Suprapubic skin (tissue), 4 donors: ENCODE results near the gene C1QTNF5.

ENCODE experiments used
- EP300 ChIP-seq: sonication (generic); formaldehyde crosslinking; IDR thresholded peaks from one replicate; pipeline ENCODE4 v1.6.1; 2017; ENCODE audit warnings: antibody characterized with exemption
- POLR2A ChIP-seq, 2 donors: fragments of 450-650 bp; IDR thresholded peaks; one replicate each; pipeline ENCODE4 v1.6.1; 2017; ENCODE audit warnings: antibody characterized with exemption in 2 of 2, mild to moderate bottlenecking in 2 of 2, moderate library complexity in 2 of 2
- POLR2AphosphoS5 ChIP-seq, 3 donors: sonication (generic); formaldehyde crosslinking; IDR thresholded peaks; one replicate each; pipeline ENCODE4 v1.6.1; 2017; ENCODE audit warnings: antibody characterized with exemption in 3 of 3
- TF ChIP-seq, protein P1 (sequence below), 2 donors: fragments of 200-600 bp in 1 of 2; fragments of 450-650 bp in 1 of 2; sonication (generic) in 1 of 2; IDR thresholded peaks; one replicate each; pipeline ENCODE4 v1.5.1; 2016 to 2019; ENCODE audit warnings: antibody characterized with exemption in 2 of 2, mild to moderate bottlenecking in 1 of 2, moderate library complexity in 1 of 2

DNA sequence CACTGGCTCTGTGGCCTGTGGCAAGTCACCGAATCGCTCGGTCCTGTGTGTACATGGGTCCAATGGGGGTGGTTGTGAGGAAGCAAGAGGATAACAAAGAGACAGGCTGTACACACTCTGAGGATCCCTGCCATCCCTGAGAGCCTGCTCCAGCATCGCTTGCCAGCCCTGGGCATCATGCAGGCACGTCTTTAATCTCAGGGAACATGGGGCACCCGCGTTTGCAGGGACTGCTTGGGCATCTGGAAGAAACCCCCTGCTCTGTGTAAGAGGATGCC lies 1.3 kb upstream of the C1QTNF5 start:
- TF ChIP-seq, protein P1, sequence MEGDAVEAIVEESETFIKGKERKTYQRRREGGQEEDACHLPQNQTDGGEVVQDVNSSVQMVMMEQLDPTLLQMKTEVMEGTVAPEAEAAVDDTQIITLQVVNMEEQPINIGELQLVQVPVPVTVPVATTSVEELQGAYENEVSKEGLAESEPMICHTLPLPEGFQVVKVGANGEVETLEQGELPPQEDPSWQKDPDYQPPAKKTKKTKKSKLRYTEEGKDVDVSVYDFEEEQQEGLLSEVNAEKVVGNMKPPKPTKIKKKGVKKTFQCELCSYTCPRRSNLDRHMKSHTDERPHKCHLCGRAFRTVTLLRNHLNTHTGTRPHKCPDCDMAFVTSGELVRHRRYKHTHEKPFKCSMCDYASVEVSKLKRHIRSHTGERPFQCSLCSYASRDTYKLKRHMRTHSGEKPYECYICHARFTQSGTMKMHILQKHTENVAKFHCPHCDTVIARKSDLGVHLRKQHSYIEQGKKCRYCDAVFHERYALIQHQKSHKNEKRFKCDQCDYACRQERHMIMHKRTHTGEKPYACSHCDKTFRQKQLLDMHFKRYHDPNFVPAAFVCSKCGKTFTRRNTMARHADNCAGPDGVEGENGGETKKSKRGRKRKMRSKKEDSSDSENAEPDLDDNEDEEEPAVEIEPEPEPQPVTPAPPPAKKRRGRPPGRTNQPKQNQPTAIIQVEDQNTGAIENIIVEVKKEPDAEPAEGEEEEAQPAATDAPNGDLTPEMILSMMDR (IDR thresholded peaks at IDR 0.05) = no peak
- no peak for TF ChIP-seq POLR2A (IDR thresholded peaks at IDR 0.05)
- no peak for TF ChIP-seq POLR2AphosphoS5 (IDR thresholded peaks at IDR 0.05)
- no peak for TF ChIP-seq EP300
